Fibroblast of skin of left quadriceps (primary cell): Measurements from ENCODE around the gene KPNA4.
A peak's percentile ranks its signal among the peaks of the same experiment; 100 is the strongest.
"Not testable (repeated sequence)": the region's sequence is repeated elsewhere in the genome, so short reads cannot be mapped to it uniquely, and the experiment has no call there.

Source experiments
- DNase-seq, 2 experiments: peaks; one replicate each; pipeline ENCODE4 v3.0.0-alpha.2; 2013; ENCODE audit warnings: low read depth in 2 of 2

The KPNA4 gene

GRCh38 chr3:160490166-160490565 lies 75.2 kb downstream of the KPNA4 start:
- no peak for DNase-seq

GRCh38 chr3:160486459-160486869 lies 78.9 kb downstream of the KPNA4 start:
- peak; percentile 35 to 45 for DNase-seq

GRCh38 chr3:160482796-160483195 lies 82.6 kb downstream of the KPNA4 start:
- no peak for DNase-seq

- DNase-seq = no peak
These were observed 83.5 kb downstream of the KPNA4 start for GRCh38 chr3:160481856-160482255.

- DNase-seq = no peak
These were observed 84.4 kb downstream of the KPNA4 start for GRCh38 chr3:160480931-160481330.

GRCh38 chr3:160479376-160479775 lies 86.0 kb downstream of the KPNA4 start:
- no peak for DNase-seq

- DNase-seq = no peak
These were observed 87.0 kb downstream of the KPNA4 start for GRCh38 chr3:160478338-160478737.

GRCh38 chr3:160477750-160478149 lies 87.6 kb downstream of the KPNA4 start:
- no peak for DNase-seq

GRCh38 chr3:160475884-160476283 lies 89.5 kb downstream of the KPNA4 start:
- no peak for DNase-seq

- no peak for DNase-seq
These were observed 90.2 kb downstream of the KPNA4 start for GRCh38 chr3:160475153-160475552.

GRCh38 chr3:160474416-160474838 lies 90.9 kb downstream of the KPNA4 start:
- peak; percentile 73 for DNase-seq

- peak; percentile 97 for DNase-seq
These were observed 91.4 kb downstream of the KPNA4 start for GRCh38 chr3:160473978-160474377.

GRCh38 chr3:160473221-160473620 lies 92.2 kb downstream of the KPNA4 start:
- DNase-seq = peak; percentile 79 to 82

- no peak for DNase-seq
These were observed 93.0 kb downstream of the KPNA4 start for GRCh38 chr3:160472344-160472743.

GRCh38 chr3:160471892-160472291 lies 93.5 kb downstream of the KPNA4 start:
- no peak for DNase-seq

GRCh38 chr3:160470181-160470580 lies 95.2 kb downstream of the KPNA4 start:
- DNase-seq = no peak

- DNase-seq = no peak
These were observed 100.4 kb downstream of the KPNA4 start for GRCh38 chr3:160464971-160465370.

GRCh38 chr3:160464321-160464720 lies 101.0 kb downstream of the KPNA4 start:
- DNase-seq = no peak

GRCh38 chr3:160460033-160460432 lies 105.3 kb downstream of the KPNA4 start:
- DNase-seq = no peak

GRCh38 chr3:160459450-160459970 lies 105.9 kb downstream of the KPNA4 start:
- DNase-seq = no peak

GRCh38 chr3:160458151-160458550 lies 107.2 kb downstream of the KPNA4 start:
- DNase-seq = no peak

GRCh38 chr3:160455846-160456245 lies 109.5 kb downstream of the KPNA4 start:
- DNase-seq = no peak

GRCh38 chr3:160454995-160455394 lies 110.4 kb downstream of the KPNA4 start:
- DNase-seq = no peak

- DNase-seq = not testable (repeated sequence)
These were observed 113.1 kb downstream of the KPNA4 start for GRCh38 chr3:160452251-160452650.
